Measurements from ENCODE around the gene ZCCHC14. TPM values are rescaled to one million over a fixed set of nuclear protein-coding genes. Genes with fewer than 3 reads are reported as not detected.
"Not testable (repeated sequence)": the region's sequence is repeated elsewhere in the genome, so short reads cannot be mapped to it uniquely, and the experiment has no call there.

Gene ZCCHC14
- total RNA-seq, 4 donors from 2014 or later = 23.0 to 70.0 (median 27.6) TPM

- H3K27ac ChIP-seq = no peak overlapping the region
- no peak overlapping the region for H3K4me3 ChIP-seq (replicated peaks in 1 of 3)
- DNase-seq = no peak
- WGBS, 2 donors = 66 to 70% methylated on average over 9 of the region's 9 CpGs
- no peaks in the 10 kb centered on the region for H3K9me3 ChIP-seq
- H3K36me3 ChIP-seq = no peaks in the 10 kb centered on the region
- no peaks in the 10 kb centered on the region for H3K27me3 ChIP-seq
- peaks cover 1 to 8% of the 10 kb centered on the region in 2 donors for H3K4me1 ChIP-seq
- intact Hi-C loops (cut with DNase I) = loop anchor here (10.0 kb wide), 1 partner anchor 84 kb away; no protein-coding TSS in a partner anchor
- TF ChIP-seq POLR2A (IDR thresholded peaks at IDR 0.05) (no peak), CTCF (IDR thresholded peaks at IDR 0.05) (no peak)
Measured at GRCh38 chr16:87498324-87499188, 5.7 kb upstream of the ZCCHC14 start.

- H3K27me3 ChIP-seq; DNase-seq; H3K36me3 ChIP-seq; H3K27ac ChIP-seq; H3K4me3 ChIP-seq (replicated peaks in 1 of 3); H3K9me3 ChIP-seq: not testable (repeated sequence)
- 90 to 97% methylated on average over 11 to 12 of the region's 12 CpGs for WGBS, 2 donors
- peaks cover 6 to 12% of the 10 kb centered on the region in 2 donors for H3K4me1 ChIP-seq
- intact Hi-C loops (cut with DNase I) = loop anchor here (10.0 kb wide), 1 partner anchor 83 kb away; no protein-coding TSS in a partner anchor
Measured at GRCh38 chr16:87497767-87498290, 5.0 kb upstream of the ZCCHC14 start.

GRCh38 chr16:87497023-87497766 is 4.4 kb upstream of the ZCCHC14 start:
- H3K9me3 ChIP-seq; H3K4me3 ChIP-seq (replicated peaks in 1 of 3); DNase-seq; H3K36me3 ChIP-seq; H3K27me3 ChIP-seq; H3K27ac ChIP-seq: not testable (repeated sequence)
- 89 to 93% methylated on average over 17 to 18 of the region's 18 CpGs for WGBS, 2 donors
- peaks cover 6 to 12% of the 10 kb centered on the region in 2 donors for H3K4me1 ChIP-seq
- intact Hi-C loops (cut with DNase I) = loop anchor here (10.0 kb wide), 1 partner anchor 82 kb away; no protein-coding TSS in a partner anchor

GRCh38 chr16:87496447-87496801 is 3.6 kb upstream of the ZCCHC14 start:
- intact Hi-C loops (cut with DNase I) = loop anchor here (10.0 kb wide), 1 partner anchor 82 kb away; no protein-coding TSS in a partner anchor
- Histone ChIP-seq H3K4me3 (replicated peaks in 1 of 3) (no peak overlapping the region), H3K9me3 (no peaks in the 10 kb centered on the region), H3K27ac (no peak overlapping the region), H3K36me3 (no peaks in the 10 kb centered on the region), H3K27me3 (no peaks in the 10 kb centered on the region), H3K4me1 (peaks cover 7 to 15% of the 10 kb centered on the region in 2 donors)
- TF ChIP-seq POLR2A (IDR thresholded peaks at IDR 0.05) (no peak), CTCF (IDR thresholded peaks at IDR 0.05) (no peak)
- WGBS, 2 donors = 77 to 89% methylated on average over 2 of the region's 2 CpGs
- DNase-seq = no peak

- WGBS, 2 donors = 88 to 94% methylated on average over 6 to 14 of the region's 17 CpGs
- no peak for DNase-seq
Measured at GRCh38 chr16:87495578-87496446, 3.0 kb upstream of the ZCCHC14 start.

More at GRCh38 chr16:87495578-87496446, 3.0 kb upstream of the ZCCHC14 start:
- H3K9me3 ChIP-seq = no peaks in the 10 kb centered on the region
- intact Hi-C loops (cut with DNase I) = loop anchor here (10.0 kb wide), 1 partner anchor 81 kb away; no protein-coding TSS in a partner anchor
- H3K27ac ChIP-seq = no peak overlapping the region
- no peaks in the 10 kb centered on the region for H3K27me3 ChIP-seq
- no peak overlapping the region for H3K4me3 ChIP-seq (replicated peaks in 1 of 3)
- H3K4me1 ChIP-seq = peaks cover 13 to 21% of the 10 kb centered on the region in 2 donors
- no peaks in the 10 kb centered on the region for H3K36me3 ChIP-seq
- no peak for TF ChIP-seq CTCF (IDR thresholded peaks at IDR 0.05)
- TF ChIP-seq POLR2A (IDR thresholded peaks at IDR 0.05) = no peak
